ENCODE measurements around the gene OR2A14.
"Not testable (repeated sequence)": the region's sequence is repeated elsewhere in the genome, so short reads cannot be mapped to it uniquely, and the experiment has no call there.

GRCh38 chr7:144129601-144130000, 6.6 kb downstream of the OR2A14 start:
- not testable (repeated sequence) for TF ChIP-seq EP300, POLR2AphosphoS5, POLR2A (IDR thresholded peaks at IDR 0.05)
- TF ChIP-seq, protein P1, sequence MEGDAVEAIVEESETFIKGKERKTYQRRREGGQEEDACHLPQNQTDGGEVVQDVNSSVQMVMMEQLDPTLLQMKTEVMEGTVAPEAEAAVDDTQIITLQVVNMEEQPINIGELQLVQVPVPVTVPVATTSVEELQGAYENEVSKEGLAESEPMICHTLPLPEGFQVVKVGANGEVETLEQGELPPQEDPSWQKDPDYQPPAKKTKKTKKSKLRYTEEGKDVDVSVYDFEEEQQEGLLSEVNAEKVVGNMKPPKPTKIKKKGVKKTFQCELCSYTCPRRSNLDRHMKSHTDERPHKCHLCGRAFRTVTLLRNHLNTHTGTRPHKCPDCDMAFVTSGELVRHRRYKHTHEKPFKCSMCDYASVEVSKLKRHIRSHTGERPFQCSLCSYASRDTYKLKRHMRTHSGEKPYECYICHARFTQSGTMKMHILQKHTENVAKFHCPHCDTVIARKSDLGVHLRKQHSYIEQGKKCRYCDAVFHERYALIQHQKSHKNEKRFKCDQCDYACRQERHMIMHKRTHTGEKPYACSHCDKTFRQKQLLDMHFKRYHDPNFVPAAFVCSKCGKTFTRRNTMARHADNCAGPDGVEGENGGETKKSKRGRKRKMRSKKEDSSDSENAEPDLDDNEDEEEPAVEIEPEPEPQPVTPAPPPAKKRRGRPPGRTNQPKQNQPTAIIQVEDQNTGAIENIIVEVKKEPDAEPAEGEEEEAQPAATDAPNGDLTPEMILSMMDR (IDR thresholded peaks at IDR 0.05): not testable (repeated sequence)

Data from suprapubic skin (tissue), 4 donors.